Amniotic stem cell (primary cell): Measurements from ENCODE around the gene RCAN1.

Source experiments
- DNase-seq: peaks from one replicate; lab custom pipeline; 2025; lab: John Stamatoyannopoulos, UW

Gene RCAN1

GRCh38 chr21:34537838-34538237 lies 77.1 kb downstream of the RCAN1 start:
- DNase-seq: no peak

GRCh38 chr21:34536820-34537219 lies 78.1 kb downstream of the RCAN1 start:
- DNase-seq: no peak

GRCh38 chr21:34536311-34536710 lies 78.6 kb downstream of the RCAN1 start:
- DNase-seq: no peak

GRCh38 chr21:34535886-34536285 lies 79.0 kb downstream of the RCAN1 start:
- no peak for DNase-seq

- DNase-seq: no peak
Observed at GRCh38 chr21:34534522-34534921, 80.4 kb downstream of the RCAN1 start.

GRCh38 chr21:34533938-34534337 lies 81.0 kb downstream of the RCAN1 start:
- no peak for DNase-seq

- no peak for DNase-seq
Observed at GRCh38 chr21:34531399-34531798, 83.5 kb downstream of the RCAN1 start.

GRCh38 chr21:34530261-34530660 lies 84.7 kb downstream of the RCAN1 start:
- DNase-seq: peak; percentile 14

- no peak for DNase-seq
Observed at GRCh38 chr21:34528131-34528561, 86.8 kb downstream of the RCAN1 start.

- peak; percentile 98 for DNase-seq
Observed at GRCh38 chr21:34526618-34527290, 88.2 kb downstream of the RCAN1 start.

- DNase-seq: no peak
Observed at GRCh38 chr21:34526241-34526617, 88.7 kb downstream of the RCAN1 start.

GRCh38 chr21:34524646-34525601 lies 90.0 kb downstream of the RCAN1 start:
- DNase-seq: peak; percentile 16

GRCh38 chr21:34523019-34523555 lies 91.8 kb downstream of the RCAN1 start:
- no peak for DNase-seq

GRCh38 chr21:34522284-34522683 lies 92.6 kb downstream of the RCAN1 start:
- DNase-seq: no peak

- DNase-seq: no peak
Observed at GRCh38 chr21:34521561-34521960, 93.4 kb downstream of the RCAN1 start.

- DNase-seq: no peak
Observed at GRCh38 chr21:34520764-34521508, 94.0 kb downstream of the RCAN1 start.

GRCh38 chr21:34520281-34520680 lies 94.6 kb downstream of the RCAN1 start:
- no peak for DNase-seq

GRCh38 chr21:34519694-34520093 lies 95.2 kb downstream of the RCAN1 start:
- no peak for DNase-seq

- DNase-seq: no peak
Observed at GRCh38 chr21:34519016-34519415, 95.9 kb downstream of the RCAN1 start.

- no peak for DNase-seq
Observed at GRCh38 chr21:34518301-34518700, 96.6 kb downstream of the RCAN1 start.

- DNase-seq: no peak
Observed at GRCh38 chr21:34517491-34518245, 97.2 kb downstream of the RCAN1 start.
